HG02610 (cell line): ENCODE data around the gene CDC27.
"Not testable (repeated sequence)": the region's sequence is repeated elsewhere in the genome, so short reads cannot be mapped to it uniquely, and the experiment has no call there.

Source experiments
- ATAC-seq: cut with Tn5 transposase; IDR thresholded peaks from one replicate; pipeline ENCODE4 v1.9.1; 2021; ENCODE audit warnings: mild to moderate bottlenecking, moderate library complexity; ENCODE audit not compliant: unreplicated experiment

CDC27 gene

GRCh38 chr17:47162013-47162622, 27.0 kb downstream of the CDC27 start:
- no peak for ATAC-seq

- no peak for ATAC-seq
Measured at GRCh38 chr17:47159315-47159714, 29.8 kb downstream of the CDC27 start.

DNA sequence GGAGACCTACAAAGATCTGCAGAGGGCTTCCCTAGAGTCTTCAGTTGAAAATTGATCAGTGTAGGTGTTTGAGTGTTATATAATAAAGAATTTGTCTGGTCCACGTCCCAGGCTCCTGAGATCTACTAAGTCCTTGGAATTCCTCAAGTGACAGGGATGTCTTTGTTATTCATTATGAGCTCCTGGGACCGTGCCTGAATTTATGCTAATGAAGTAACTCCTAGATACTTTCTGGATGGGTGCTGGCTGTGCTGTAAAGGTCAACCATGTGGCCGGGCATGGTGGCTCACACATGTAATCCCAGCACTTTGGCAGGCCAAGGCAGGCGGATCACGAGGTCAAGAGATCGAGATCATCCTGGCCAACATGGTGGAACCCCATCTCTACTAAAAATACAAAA, 43.7 kb downstream of the CDC27 start:
- no peak for ATAC-seq

DNA sequence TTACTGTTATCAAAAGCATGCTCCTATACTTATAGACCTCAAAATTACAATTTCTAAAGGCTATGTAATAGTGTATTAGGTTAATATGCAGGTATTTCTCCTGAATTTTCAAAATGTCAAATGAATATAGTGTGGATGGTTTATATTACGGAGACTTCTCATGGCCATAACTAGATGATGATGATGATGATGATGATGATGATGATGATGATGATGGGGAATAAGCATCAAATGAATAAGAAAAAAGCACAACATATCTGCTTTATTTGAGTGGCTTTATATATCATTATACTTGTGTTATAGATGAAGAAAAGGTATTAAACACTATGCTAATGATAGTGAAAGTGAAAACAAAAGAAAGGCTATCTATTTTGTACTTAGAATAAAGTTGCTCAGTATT, 53.9 kb downstream of the CDC27 start:
- ATAC-seq, result no peak

- ATAC-seq, result not testable (repeated sequence)
Measured at GRCh38 chr17:47134354-47134753, 54.7 kb downstream of the CDC27 start.

DNA sequence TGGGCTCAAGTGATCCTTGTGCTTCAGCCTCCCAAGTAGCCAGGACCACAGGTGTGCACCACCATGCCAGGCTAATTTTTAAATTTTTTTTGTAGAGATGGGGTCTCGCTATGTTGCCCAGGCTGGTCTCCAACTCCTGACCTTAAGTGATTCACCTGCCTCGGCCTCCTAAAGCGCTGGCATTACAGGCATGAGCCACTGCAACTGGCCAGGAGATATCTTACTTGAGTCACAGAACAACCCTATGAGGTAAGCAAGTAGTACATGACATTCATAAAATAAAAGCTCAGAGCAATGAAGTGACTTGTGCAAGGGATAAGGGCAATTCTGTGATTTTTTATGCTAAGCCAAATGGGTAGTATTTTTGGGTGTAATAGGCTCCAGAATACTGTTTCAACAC, 57.3 kb downstream of the CDC27 start:
- ATAC-seq, result no peak

DNA sequence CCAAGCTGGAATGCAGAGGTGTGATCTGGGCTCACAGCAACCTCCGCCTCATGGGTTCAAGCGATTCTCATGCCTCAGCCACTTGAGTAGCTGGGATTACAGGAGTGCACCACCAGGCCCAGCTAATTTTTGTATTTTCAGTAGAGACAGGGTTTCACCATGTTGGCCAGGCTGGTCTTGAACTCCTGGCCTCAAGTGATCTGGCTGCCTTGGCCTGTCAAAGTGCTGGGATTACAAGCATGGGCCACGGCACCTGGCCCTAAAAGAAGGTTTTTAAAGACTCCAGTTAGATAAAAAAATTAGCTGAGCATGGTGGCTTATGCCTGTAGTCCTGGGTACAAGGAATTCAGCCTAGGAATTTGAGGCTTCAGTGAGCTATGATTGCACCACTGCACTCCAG, 62.3 kb downstream of the CDC27 start:
- not testable (repeated sequence) for ATAC-seq

DNA sequence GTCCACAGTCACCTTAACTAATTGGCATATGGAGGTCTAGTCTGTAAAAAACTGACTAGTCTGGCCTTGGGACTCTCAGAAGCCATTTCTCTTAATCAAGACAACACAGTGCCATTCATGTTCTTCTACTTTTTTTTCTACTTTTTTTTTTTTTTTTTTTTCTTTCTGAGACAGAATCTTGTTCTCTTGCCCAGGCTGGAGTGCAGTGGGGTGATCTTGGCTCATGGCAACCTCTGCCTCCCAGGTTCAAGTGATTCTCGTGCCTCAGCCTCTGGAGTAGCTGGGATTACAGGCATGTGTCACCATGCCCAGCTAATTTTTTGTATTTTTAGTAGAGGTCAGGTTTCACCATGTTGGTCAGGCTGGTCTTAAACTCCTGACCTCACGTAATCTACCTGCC, 65.8 kb downstream of the CDC27 start:
- ATAC-seq, result not testable (repeated sequence)

- no peak for ATAC-seq
Measured at GRCh38 chr17:47120521-47121095, 68.5 kb downstream of the CDC27 start.

GRCh38 chr17:47119746-47120520, 69.2 kb downstream of the CDC27 start:
- no peak for ATAC-seq

DNA sequence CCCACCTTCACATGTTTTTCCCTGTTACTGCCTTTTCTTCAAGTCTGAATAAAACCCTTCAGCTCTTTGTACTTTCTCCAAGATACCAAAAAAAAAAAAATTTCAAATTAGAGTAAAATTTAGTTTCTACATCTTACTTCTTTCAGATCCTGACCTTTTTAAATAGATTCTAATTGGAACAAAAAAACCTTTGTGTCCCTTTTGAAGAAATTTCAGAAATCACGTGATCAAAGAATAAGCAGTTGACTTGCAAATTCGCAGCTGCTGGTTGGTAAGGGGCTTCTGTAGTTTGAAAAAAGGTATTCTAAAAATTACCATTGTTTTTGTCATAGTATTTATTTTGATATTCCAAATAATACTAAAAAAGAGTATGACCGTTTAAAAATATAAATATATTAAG, 71.7 kb downstream of the CDC27 start:
- no peak for ATAC-seq

- no peak for ATAC-seq
Measured at GRCh38 chr17:47106130-47106529, 83.0 kb downstream of the CDC27 start.

DNA sequence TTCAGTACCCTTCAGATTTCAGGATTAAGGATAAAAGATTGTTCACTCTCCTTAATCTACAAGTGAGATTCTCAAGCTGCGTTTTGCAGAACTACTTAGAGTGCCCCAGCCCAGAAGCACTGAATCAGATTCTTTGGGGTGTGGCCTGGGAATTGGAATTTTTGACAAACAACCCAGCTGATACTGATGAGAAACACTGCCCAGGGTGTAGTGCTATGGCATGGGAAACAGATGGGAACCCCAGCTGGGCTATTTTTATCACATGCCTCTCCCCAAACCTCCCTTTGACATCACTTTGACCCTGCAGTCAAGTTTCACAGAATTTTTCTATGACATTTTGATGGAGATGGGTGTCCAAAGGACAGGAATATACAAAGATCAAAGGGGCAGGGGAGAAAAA, 83.8 kb downstream of the CDC27 start:
- not testable (repeated sequence) for ATAC-seq

DNA sequence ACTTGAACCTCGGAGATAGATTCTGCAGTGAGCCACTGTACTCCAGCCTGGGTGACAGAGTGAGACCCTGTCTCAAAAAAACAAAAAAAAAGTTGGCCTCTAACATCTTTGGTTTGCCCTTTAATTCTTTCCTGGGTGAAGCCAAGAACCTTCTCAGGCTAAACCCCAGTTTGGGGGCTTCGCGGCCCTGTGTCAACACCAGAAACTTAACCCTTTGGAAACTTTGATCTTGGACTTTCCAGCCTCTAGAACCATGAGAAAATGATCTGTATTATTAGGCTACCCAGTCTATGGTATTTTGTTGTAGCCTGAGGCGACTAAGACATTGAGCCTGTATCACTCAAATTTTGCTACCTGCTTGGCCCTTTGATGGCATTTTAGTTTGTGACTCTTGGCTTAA, 86.2 kb downstream of the CDC27 start:
- no peak for ATAC-seq

- peak; percentile 99 for ATAC-seq
Measured at GRCh38 chr17:47099987-47100711, 88.9 kb downstream of the CDC27 start.

DNA sequence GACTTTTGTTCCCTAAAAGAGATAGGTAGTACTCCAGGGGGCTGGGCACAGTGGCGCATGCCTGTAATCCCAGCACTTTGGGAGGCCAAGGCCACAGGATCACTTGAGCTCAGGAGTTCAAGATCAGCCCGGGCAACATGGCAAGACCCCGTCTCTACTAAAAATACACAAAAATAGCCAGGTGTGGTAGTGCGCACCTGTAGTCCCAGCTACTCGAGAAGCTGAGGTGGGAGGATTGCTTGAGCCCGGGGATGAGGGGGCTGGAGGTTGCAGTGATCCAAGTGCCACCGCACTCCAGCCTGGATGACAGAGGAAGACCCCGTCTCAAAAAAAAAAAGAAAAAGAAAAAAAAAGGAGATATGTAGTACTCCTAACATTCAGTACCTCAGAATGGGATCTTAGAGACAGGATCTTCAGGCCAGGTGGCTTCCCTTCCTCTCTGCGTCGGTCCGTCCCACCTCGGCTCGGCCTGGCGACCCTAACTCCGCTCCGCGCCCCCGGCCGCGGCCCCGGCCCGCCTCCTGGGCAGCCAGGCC, 89.6 kb downstream of the CDC27 start:
- ATAC-seq, result peak; percentile 22

DNA sequence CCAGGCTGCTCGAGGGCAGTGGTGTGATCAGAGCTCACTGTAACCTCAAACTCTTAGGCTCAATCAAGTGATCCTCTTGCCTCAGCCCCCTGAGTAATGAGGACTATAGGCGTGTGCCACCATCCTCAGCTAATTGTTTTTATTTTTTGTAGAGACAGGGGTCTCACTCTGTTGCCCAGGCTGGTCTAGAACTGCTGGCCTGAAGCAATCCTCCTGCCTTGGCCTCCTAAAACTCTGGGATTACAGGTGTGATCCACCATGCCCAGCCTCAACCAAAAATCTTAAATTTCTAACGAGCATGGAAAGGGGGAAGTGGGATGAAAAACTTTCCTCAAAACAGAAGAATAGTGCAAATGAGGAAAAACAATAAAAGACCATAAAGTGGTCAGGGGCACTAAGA, 92.8 kb downstream of the CDC27 start:
- no peak for ATAC-seq

DNA sequence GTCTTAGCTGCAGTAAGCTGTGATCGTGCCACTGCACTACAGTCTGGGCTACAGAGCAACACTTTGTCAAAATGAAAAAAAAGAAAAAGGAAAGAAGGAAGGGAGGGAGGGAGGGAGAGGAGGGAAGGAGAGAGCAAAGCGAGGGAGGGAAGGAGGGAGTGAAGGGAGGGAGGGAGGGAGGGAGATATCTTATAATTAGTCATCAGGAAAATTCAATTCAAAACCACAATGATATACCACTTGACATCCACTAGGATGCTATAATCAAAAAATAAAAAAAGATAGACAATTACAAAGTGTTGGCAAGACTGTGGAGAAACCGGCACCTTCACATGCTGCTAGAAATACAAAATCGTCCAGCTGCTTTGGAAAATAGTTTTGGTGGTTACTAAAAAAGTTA, 93.8 kb downstream of the CDC27 start:
- ATAC-seq, result no peak

- ATAC-seq, result no peak
Measured at GRCh38 chr17:47087093-47087492, 102.0 kb downstream of the CDC27 start.

GRCh38 chr17:47085736-47086135, 103.4 kb downstream of the CDC27 start:
- ATAC-seq, result no peak

- ATAC-seq, result no peak
Measured at GRCh38 chr17:47078801-47079200, 110.3 kb downstream of the CDC27 start.
